Activated naive CD8-positive, alpha-beta T cell treated with anti-CD3 and anti-CD28 coated beads, Interleukin-2, amount 50 U/mL, for 24 hours (primary cell): ENCODE results near the gene IFNG-AS1.
A peak's percentile ranks its signal among the peaks of the same experiment; 100 is the strongest.

ENCODE experiments used
- ATAC-seq: fragments of 150-1000 bp; cut with Tn5 transposase; one replicate; pipeline ENCODE4 v1.10.0; 2021
- DNase-seq: peaks from one replicate; pipeline ENCODE4 v3.0.0; 2021
- H3K27ac Mint-ChIP-seq: one replicate; pipeline ENCODE4 v1.8.0; 2021; ENCODE audit warnings: mild to moderate bottlenecking, mixed read lengths
- H3K27me3 Mint-ChIP-seq: one replicate; pipeline ENCODE4 v1.8.0; 2021; ENCODE audit warnings: mixed read lengths
- H3K36me3 Mint-ChIP-seq: one replicate; pipeline ENCODE4 v1.8.0; 2021; ENCODE audit warnings: low read depth, mixed read lengths
- H3K4me1 Mint-ChIP-seq: one replicate; pipeline ENCODE4 v1.8.0; 2021; ENCODE audit warnings: mixed read lengths
- H3K4me3 Mint-ChIP-seq: one replicate; pipeline ENCODE4 v1.8.0; 2021; ENCODE audit warnings: mild to moderate bottlenecking, moderate library complexity, mixed read lengths
- H3K9me3 Mint-ChIP-seq: one replicate; pipeline ENCODE4 v1.8.0; 2021; ENCODE audit warnings: mixed read lengths

The IFNG-AS1 gene

DNA sequence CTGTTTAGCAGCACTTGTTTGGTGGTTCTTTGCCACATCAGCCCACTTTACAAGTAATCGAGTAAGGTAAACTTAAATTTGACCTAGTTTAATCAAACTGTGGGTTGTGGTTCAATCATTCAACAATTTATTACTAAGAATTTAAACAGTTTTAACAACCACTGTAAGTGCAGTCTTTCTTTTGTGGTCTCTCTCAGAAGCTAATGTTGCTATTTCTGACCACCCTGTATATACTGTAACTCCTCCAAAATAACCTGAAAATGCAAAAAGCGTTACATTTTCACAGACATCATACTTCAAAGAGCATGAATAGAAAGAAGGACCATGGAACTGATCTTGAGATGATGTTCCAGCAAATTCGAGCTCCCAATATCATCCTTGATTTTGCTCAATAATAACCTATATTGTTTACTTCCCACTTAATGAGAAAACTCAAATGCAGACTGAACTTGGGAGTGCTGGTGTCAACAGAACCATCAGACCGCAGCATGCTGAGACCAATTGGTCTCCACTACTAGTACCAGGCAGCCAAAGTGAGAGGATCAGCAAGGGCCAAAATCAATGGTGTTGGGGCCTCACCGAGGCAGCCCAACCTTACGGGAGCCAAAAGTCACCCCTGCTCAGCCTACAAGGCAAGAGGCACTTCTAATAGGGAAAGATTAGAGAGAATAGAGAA, 22.1 kb downstream of the IFNG-AS1 start:
- DNase-seq (no peak), ATAC-seq (no peak)
- H3K27me3 Mint-ChIP-seq, result no peaks in the 10 kb centered on the region
- H3K4me3 Mint-ChIP-seq, result no peak overlapping the region
- no peaks in the 10 kb centered on the region for H3K36me3 Mint-ChIP-seq
- peak overlapping the region; percentile 57 for H3K27ac Mint-ChIP-seq
- no peaks in the 10 kb centered on the region for H3K9me3 Mint-ChIP-seq
- peaks cover 18% of the 10 kb centered on the region for H3K4me1 Mint-ChIP-seq

DNA sequence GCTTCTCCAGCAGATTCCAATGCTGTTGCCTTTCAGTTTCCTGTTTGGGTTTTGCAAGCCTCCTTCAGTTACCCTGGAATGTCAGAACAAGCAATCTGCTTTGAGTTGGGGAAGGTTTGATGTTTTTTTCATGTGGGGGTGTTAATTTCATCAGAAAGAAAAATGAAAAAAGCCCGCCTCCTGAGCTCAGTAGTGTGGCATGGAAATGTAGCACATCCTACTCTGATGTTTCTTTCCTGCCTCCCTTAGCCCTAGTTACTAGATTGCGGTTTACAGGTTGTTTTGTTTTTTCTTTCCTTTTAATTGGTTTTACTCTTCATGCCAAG, 22.6 kb downstream of the IFNG-AS1 start:
- DNase-seq, result no peak
- Mint-ChIP-seq H3K4me1 (peaks cover 18% of the 10 kb centered on the region), H3K27ac (peak overlapping the region; percentile 57), H3K9me3 (no peaks in the 10 kb centered on the region), H3K27me3 (no peaks in the 10 kb centered on the region), H3K4me3 (no peak overlapping the region), H3K36me3 (no peaks in the 10 kb centered on the region)
- ATAC-seq, result no peak

- DNase-seq, result no peak
- Mint-ChIP-seq H3K27me3 (no peaks in the 10 kb centered on the region), H3K36me3 (no peaks in the 10 kb centered on the region), H3K27ac (no peak overlapping the region), H3K4me1 (peaks cover 16% of the 10 kb centered on the region), H3K9me3 (no peaks in the 10 kb centered on the region), H3K4me3 (no peak overlapping the region)
- ATAC-seq, result no peak
Measured at GRCh38 chr12:68012712-68013111, 23.5 kb downstream of the IFNG-AS1 start.

DNA sequence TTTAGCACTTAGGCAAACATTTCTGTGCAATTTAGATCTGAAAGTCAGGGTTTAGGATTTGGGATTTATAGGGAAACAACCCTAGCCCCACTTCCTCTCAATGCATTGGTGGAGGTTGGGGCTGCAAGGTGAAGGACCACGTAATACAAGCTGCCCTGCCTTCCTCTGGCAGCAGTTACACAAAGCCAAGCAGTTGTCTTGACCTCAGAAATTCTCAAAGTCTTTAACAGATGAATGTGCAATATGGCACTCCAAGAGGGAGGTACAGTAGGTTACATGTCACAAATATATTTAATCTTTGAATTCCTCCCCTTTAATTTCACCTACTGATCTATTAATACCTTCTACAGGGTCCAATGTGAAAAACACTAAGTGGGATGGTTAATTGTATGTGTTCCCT, 23.9 kb downstream of the IFNG-AS1 start:
- no peak overlapping the region for H3K4me3 Mint-ChIP-seq
- no peak overlapping the region for H3K27ac Mint-ChIP-seq
- no peaks in the 10 kb centered on the region for H3K27me3 Mint-ChIP-seq
- ATAC-seq (no peak), DNase-seq (no peak)
- H3K9me3 Mint-ChIP-seq, result no peaks in the 10 kb centered on the region
- no peaks in the 10 kb centered on the region for H3K36me3 Mint-ChIP-seq
- H3K4me1 Mint-ChIP-seq, result peaks cover 16% of the 10 kb centered on the region

- Mint-ChIP-seq H3K36me3 (peaks cover 4% of the 10 kb centered on the region), H3K4me3 (no peak overlapping the region), H3K4me1 (peaks cover 16% of the 10 kb centered on the region), H3K27ac (no peak overlapping the region), H3K9me3 (no peaks in the 10 kb centered on the region), H3K27me3 (no peaks in the 10 kb centered on the region)
- DNase-seq, result no peak
- no peak for ATAC-seq
Measured at GRCh38 chr12:68016136-68016535, 26.9 kb downstream of the IFNG-AS1 start.

DNA sequence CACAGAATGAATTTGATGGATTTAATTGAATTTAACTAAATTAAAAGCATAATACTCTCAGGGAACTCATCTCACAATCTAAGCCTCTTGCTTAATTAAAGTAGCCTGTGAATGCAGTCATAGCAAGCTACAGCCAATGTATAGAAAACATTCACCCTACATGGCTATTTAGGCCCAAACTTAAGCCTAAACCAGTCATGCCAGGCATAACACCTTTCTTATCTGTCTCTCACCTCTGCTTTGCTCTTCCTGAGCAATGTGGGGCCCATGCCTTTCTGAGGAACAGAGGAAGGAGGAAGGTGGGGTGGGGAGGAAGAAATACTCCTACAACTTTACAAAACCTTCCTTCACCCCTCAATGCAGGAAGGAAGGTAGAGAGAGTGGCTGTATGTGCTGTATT, 29.1 kb downstream of the IFNG-AS1 start:
- ATAC-seq, result no peak
- H3K9me3 Mint-ChIP-seq, result no peaks in the 10 kb centered on the region
- H3K36me3 Mint-ChIP-seq, result peaks cover 4% of the 10 kb centered on the region
- H3K27me3 Mint-ChIP-seq, result no peaks in the 10 kb centered on the region
- no peaks in the 10 kb centered on the region for H3K4me1 Mint-ChIP-seq
- H3K27ac Mint-ChIP-seq, result no peak overlapping the region
- no peak for DNase-seq
- H3K4me3 Mint-ChIP-seq, result no peak overlapping the region

- no peak for ATAC-seq
- H3K4me1 Mint-ChIP-seq, result no peaks in the 10 kb centered on the region
- no peak overlapping the region for H3K4me3 Mint-ChIP-seq
- no peaks in the 10 kb centered on the region for H3K27me3 Mint-ChIP-seq
- H3K9me3 Mint-ChIP-seq, result no peaks in the 10 kb centered on the region
- DNase-seq, result no peak
- H3K36me3 Mint-ChIP-seq, result peaks cover 4% of the 10 kb centered on the region
- no peak overlapping the region for H3K27ac Mint-ChIP-seq
Measured at GRCh38 chr12:68020049-68020448, 30.8 kb downstream of the IFNG-AS1 start.

- H3K4me1 Mint-ChIP-seq, result peaks cover under 1% of the 10 kb centered on the region
- peaks cover 4% of the 10 kb centered on the region for H3K36me3 Mint-ChIP-seq
- no peaks in the 10 kb centered on the region for H3K27me3 Mint-ChIP-seq
- no peak for ATAC-seq
- no peak for DNase-seq
- H3K27ac Mint-ChIP-seq, result no peak overlapping the region
- no peaks in the 10 kb centered on the region for H3K9me3 Mint-ChIP-seq
- H3K4me3 Mint-ChIP-seq, result no peak overlapping the region
Measured at GRCh38 chr12:68020699-68021098, 31.5 kb downstream of the IFNG-AS1 start.

- H3K4me3 Mint-ChIP-seq, result no peak overlapping the region
- peaks cover 10% of the 10 kb centered on the region for H3K9me3 Mint-ChIP-seq
- no peak overlapping the region for H3K27ac Mint-ChIP-seq
- ATAC-seq (no peak), DNase-seq (no peak)
- H3K36me3 Mint-ChIP-seq, result no peaks in the 10 kb centered on the region
- peaks cover 29% of the 10 kb centered on the region for H3K4me1 Mint-ChIP-seq
- H3K27me3 Mint-ChIP-seq, result no peaks in the 10 kb centered on the region
Measured at GRCh38 chr12:68028647-68029046, 39.4 kb downstream of the IFNG-AS1 start.

GRCh38 chr12:68030248-68030647, 41.0 kb downstream of the IFNG-AS1 start:
- Mint-ChIP-seq H3K9me3 (peaks cover 10% of the 10 kb centered on the region), H3K4me1 (peaks cover 30% of the 10 kb centered on the region), H3K27ac (no peak overlapping the region), H3K27me3 (no peaks in the 10 kb centered on the region), H3K4me3 (no peak overlapping the region), H3K36me3 (no peaks in the 10 kb centered on the region)
- no peak for ATAC-seq
- DNase-seq, result no peak

GRCh38 chr12:68031174-68031573, 41.9 kb downstream of the IFNG-AS1 start:
- no peak overlapping the region for H3K4me3 Mint-ChIP-seq
- no peaks in the 10 kb centered on the region for H3K36me3 Mint-ChIP-seq
- peaks cover 11% of the 10 kb centered on the region for H3K9me3 Mint-ChIP-seq
- H3K27me3 Mint-ChIP-seq, result no peaks in the 10 kb centered on the region
- peaks cover 34% of the 10 kb centered on the region for H3K4me1 Mint-ChIP-seq
- ATAC-seq (no peak), DNase-seq (no peak)
- H3K27ac Mint-ChIP-seq, result peak overlapping the region; percentile 43

- Mint-ChIP-seq H3K4me1 (peaks cover 42% of the 10 kb centered on the region), H3K27me3 (no peaks in the 10 kb centered on the region), H3K4me3 (peak overlapping the region; percentile 66), H3K36me3 (no peaks in the 10 kb centered on the region), H3K27ac (peak overlapping the region; percentile 70), H3K9me3 (peaks cover 15% of the 10 kb centered on the region)
- DNase-seq (no peak), ATAC-seq (peak; percentile 62)
Measured at GRCh38 chr12:68031881-68032739, 42.9 kb downstream of the IFNG-AS1 start.

GRCh38 chr12:68034567-68034966, 45.3 kb downstream of the IFNG-AS1 start:
- H3K36me3 Mint-ChIP-seq, result no peaks in the 10 kb centered on the region
- peaks cover 8% of the 10 kb centered on the region for H3K9me3 Mint-ChIP-seq
- H3K27me3 Mint-ChIP-seq, result no peaks in the 10 kb centered on the region
- ATAC-seq (no peak), DNase-seq (no peak)
- H3K4me1 Mint-ChIP-seq, result peaks cover 55% of the 10 kb centered on the region
- no peak overlapping the region for H3K4me3 Mint-ChIP-seq
- H3K27ac Mint-ChIP-seq, result no peak overlapping the region

GRCh38 chr12:68036642-68037041, 47.4 kb downstream of the IFNG-AS1 start:
- Mint-ChIP-seq H3K36me3 (no peaks in the 10 kb centered on the region), H3K4me3 (no peak overlapping the region), H3K27me3 (no peaks in the 10 kb centered on the region), H3K27ac (peak overlapping the region; percentile 3), H3K4me1 (peaks cover 63% of the 10 kb centered on the region), H3K9me3 (peaks cover 8% of the 10 kb centered on the region)
- ATAC-seq, result no peak
- no peak for DNase-seq

DNA sequence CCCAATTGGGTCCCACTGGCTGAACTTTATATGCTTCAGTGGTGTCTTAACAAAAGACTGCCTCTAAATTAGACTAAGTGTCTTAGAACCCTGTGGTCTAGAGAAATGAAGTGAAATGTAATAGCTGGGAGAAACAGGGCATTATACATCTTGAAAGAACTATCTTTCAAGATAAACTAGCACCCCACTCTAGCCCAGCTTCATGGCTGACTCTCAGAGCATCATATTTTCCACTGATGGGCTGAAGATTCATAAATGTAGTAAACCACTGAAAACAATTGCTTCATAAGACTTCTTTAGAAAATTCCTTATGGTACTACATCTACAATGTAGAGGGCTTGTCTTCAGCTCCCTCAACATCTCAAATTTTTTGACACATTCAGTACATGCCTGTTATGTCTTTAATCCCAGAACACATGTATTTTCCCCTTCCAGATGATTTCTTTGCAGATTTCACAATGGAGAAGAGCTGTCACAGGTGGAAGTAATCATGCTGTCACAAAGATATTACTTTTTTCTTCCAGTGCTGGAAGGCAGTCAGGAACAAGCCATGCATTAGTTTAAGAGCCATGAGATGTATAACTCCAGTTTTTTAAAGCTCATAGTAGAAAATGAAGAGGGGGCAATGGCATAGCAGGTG, 48.5 kb downstream of the IFNG-AS1 start:
- H3K4me3 Mint-ChIP-seq, result no peak overlapping the region
- H3K36me3 Mint-ChIP-seq, result no peaks in the 10 kb centered on the region
- peaks cover 10% of the 10 kb centered on the region for H3K9me3 Mint-ChIP-seq
- peak overlapping the region; percentile 67 for H3K27ac Mint-ChIP-seq
- no peak for DNase-seq
- ATAC-seq, result peak; percentile 56
- no peaks in the 10 kb centered on the region for H3K27me3 Mint-ChIP-seq
- peaks cover 63% of the 10 kb centered on the region for H3K4me1 Mint-ChIP-seq
